CD4-positive, alpha-beta T cell (primary cell): ENCODE measurements around the gene KRTAP13-2. TPM values are rescaled to one million over a fixed set of nuclear protein-coding genes. Genes with fewer than 3 reads are reported as not detected.

Experiments
- ATAC-seq: fragments of 200-7000 bp; cut with Tn5 transposase; one replicate; pipeline ENCODE4 v1.10.0; 2022; ENCODE audit warnings: mild to moderate bottlenecking; ENCODE audit not compliant: poor library complexity
- CTCF ChIA-PET: fragments of 350-600 bp; sonication (Branson Sonifier 250); formaldehyde crosslinking; loops from one replicate; lab custom pipeline; 2021; ENCODE audit warnings: antibody characterized with exemption, inconsistent platforms; lab: Charles Lee
- POLR2A ChIA-PET: fragments of 350-600 bp; sonication (Branson Sonifier 250); formaldehyde crosslinking; loops from one replicate; lab custom pipeline; 2021; ENCODE audit warnings: antibody characterized with exemption, inconsistent platforms; lab: Charles Lee
- DNase-seq, 14 experiments: peaks; one replicate each; pipeline ENCODE4 v3.0.0-alpha.2; 2013 to 2020; ENCODE audit warnings: mixed read lengths in 2 of 14
- H3K27ac ChIP-seq, 2 donors: one replicate each; pipeline versions ENCODE4 v1.5.1 to v1.7.0; 2013; ENCODE audit warnings: low read length in 2 of 2, low read depth in 1 of 2, mild to moderate bottlenecking in 1 of 2
- H3K27me3 ChIP-seq, 2 experiments: 1 replicate in 1 of 2; 2 replicates in 1 of 2; pipeline versions ENCODE4 v1.6.1 to v1.7.0; 2013; ENCODE audit warnings: low read length in 2 of 2, control low read depth in 1 of 2, mild to moderate bottlenecking in 1 of 2, moderate library complexity in 1 of 2; ENCODE audit not compliant: insufficient read depth in 2 of 2, control insufficient read depth in 1 of 2
- H3K36me3 ChIP-seq: one replicate; pipeline ENCODE4 v1.6.1; 2013; ENCODE audit warnings: low read length, control low read depth; ENCODE audit not compliant: insufficient read depth
- H3K4me1 ChIP-seq: one replicate; pipeline ENCODE4 v1.6.1; 2013; ENCODE audit warnings: low read length, control low read depth; ENCODE audit not compliant: insufficient read depth
- H3K4me3 ChIP-seq: one replicate; pipeline ENCODE4 v1.5.1; 2013; ENCODE audit warnings: mild to moderate bottlenecking, low read length, moderate library complexity
- H3K9me3 ChIP-seq, 2 experiments: 1 replicate in 1 of 2; 2 replicates in 1 of 2; pipeline versions ENCODE4 v1.6.1 to v1.7.0; 2013; ENCODE audit warnings: low read length in 2 of 2, mild to moderate bottlenecking in 2 of 2, control low read depth in 1 of 2, moderate library complexity in 1 of 2; ENCODE audit not compliant: control insufficient read depth in 1 of 2, insufficient read depth in 1 of 2
- H3K27ac Mint-ChIP-seq: one replicate; pipeline ENCODE4 v1.8.0; 2020; ENCODE audit warnings: mixed read lengths
- H3K27me3 Mint-ChIP-seq: one replicate; pipeline ENCODE4 v1.8.0; 2021; ENCODE audit warnings: mixed read lengths
- H3K36me3 Mint-ChIP-seq: one replicate; pipeline ENCODE4 v1.8.0; 2021; ENCODE audit warnings: low read depth, mixed read lengths
- H3K4me1 Mint-ChIP-seq: one replicate; pipeline ENCODE4 v1.8.0; 2021; ENCODE audit warnings: low read depth, mixed read lengths
- H3K4me3 Mint-ChIP-seq: one replicate; pipeline ENCODE4 v1.8.0; 2020; ENCODE audit warnings: mild to moderate bottlenecking, mixed read lengths
- H3K9me3 Mint-ChIP-seq: one replicate; pipeline ENCODE4 v1.8.0; 2020; ENCODE audit warnings: mixed read lengths
- CTCF ChIP-seq: fragments of 200-600 bp; IDR thresholded peaks from one replicate; pipeline ENCODE4 v1.8.0; 2022; ENCODE audit warnings: antibody characterized with exemption, mild to moderate bottlenecking
- intact Hi-C, 2 experiments: fragments of 100-400 bp; cut with DNase I in 1 of 2; cut with micrococcal nuclease in 1 of 2; formaldehyde crosslinking; loops; one replicate each; pipeline versions ENCODE4 v1.15.1 to v1.9.0; 2023 to 2025; cut with DNase I, micrococcal nuclease
- total RNA-seq, 174 experiments: library from RNA in 2 of 174; stranded (reverse) in 2 of 174; gene quantifications; one replicate each; pipeline ENCODE4 v1.2.3 and lab custom pipeline; 2021 to 2026

Gene KRTAP13-2
- total RNA-seq, 2 experiments from 2014 or later = not detected

DNA sequence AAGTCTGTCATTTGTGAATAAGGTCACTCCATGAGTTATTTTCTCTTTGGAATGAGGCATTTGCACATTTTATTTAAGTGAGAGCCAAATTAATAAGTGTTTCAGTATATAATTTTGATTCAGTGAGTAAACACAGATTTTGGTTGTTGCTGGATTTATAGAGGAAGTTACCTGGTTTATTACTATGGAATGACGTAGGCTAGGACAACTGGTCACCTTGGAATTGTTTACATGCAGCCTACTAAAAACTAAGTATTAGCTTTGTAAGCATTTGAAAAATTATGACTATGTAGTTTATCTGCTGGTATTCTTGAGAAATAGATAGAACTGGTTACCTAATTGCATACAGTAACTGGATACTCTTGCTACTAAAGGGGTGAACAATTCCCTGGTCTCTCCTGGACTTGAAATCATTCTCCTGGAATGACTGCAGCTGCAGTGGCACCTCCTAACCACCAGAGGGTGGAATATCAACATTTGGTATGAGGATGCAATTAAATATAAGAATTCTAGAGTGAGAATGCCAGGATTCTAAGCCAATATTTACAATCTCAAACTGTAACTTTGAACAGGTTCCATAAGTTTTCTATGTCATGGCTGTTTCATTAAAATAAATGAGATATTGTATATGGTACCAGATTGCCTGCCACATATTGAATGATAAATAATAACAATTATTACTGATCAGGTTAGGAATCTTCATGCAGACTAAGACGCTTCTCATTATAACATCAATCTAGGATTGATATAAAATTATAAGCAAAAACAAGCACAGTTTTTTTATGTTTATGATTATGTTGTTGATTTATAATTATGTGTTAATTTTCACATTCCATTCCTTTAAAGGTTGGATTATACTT is 31.1 kb downstream of the KRTAP13-2 start:
- H3K27ac ChIP-seq = no peak overlapping the region
- DNase-seq (peak in 9 of 14 experiments; percentile 0 to 42 (median 18)), ATAC-seq (no peak)
- peaks cover 9% of the 10 kb centered on the region for H3K27me3 Mint-ChIP-seq
- H3K36me3 Mint-ChIP-seq = no peaks in the 10 kb centered on the region
- H3K9me3 Mint-ChIP-seq = no peaks in the 10 kb centered on the region
- no peak overlapping the region for H3K4me3 Mint-ChIP-seq
- no peaks in the 10 kb centered on the region for H3K36me3 ChIP-seq
- H3K27ac Mint-ChIP-seq = no peak overlapping the region
- no peaks in the 10 kb centered on the region for H3K27me3 ChIP-seq
- ChIA-PET CTCF (interaction anchor here (0.5 to 1.5 kb wide), 2 partner anchors 745 to 878 kb away, joined by 4 to 5 read pairs; no protein-coding TSS in a partner anchor), POLR2A (no interaction called here)
- intact Hi-C loops = loop anchor here (1.0 to 10.0 kb wide), 3 partner anchors 745 to 1264 kb away; no protein-coding TSS in a partner anchor
- H3K4me1 Mint-ChIP-seq = no peaks in the 10 kb centered on the region
- H3K4me1 ChIP-seq = no peaks in the 10 kb centered on the region
- H3K4me3 ChIP-seq = no peak overlapping the region
- TF ChIP-seq CTCF = peak; percentile 63
- H3K9me3 ChIP-seq = peaks cover 0 to 5% of the 10 kb centered on the region in 2 experiments

GRCh38 chr21:30338717-30339116 is 33.4 kb downstream of the KRTAP13-2 start:
- no peak overlapping the region for H3K27ac Mint-ChIP-seq
- no peaks in the 10 kb centered on the region for H3K36me3 ChIP-seq
- no peaks in the 10 kb centered on the region for H3K9me3 Mint-ChIP-seq
- intact Hi-C loops = no loop called here
- CTCF ChIA-PET = interaction anchor here (0.7 to 1.3 kb wide), 2 partner anchors 8 to 1214 kb away, joined by 3 read pairs; no protein-coding TSS in a partner anchor
- H3K27ac ChIP-seq = no peak overlapping the region
- no peaks in the 10 kb centered on the region for H3K4me1 Mint-ChIP-seq
- H3K36me3 Mint-ChIP-seq = no peaks in the 10 kb centered on the region
- no peak for ATAC-seq
- no peak overlapping the region for H3K4me3 ChIP-seq
- no peaks in the 10 kb centered on the region for H3K27me3 ChIP-seq
- POLR2A ChIA-PET = no interaction called here
- no peak for DNase-seq
- H3K4me1 ChIP-seq = no peaks in the 10 kb centered on the region
- H3K27me3 Mint-ChIP-seq = peaks cover 5% of the 10 kb centered on the region
- H3K4me3 Mint-ChIP-seq = no peak overlapping the region
- H3K9me3 ChIP-seq = no peaks in the 10 kb centered on the region
- TF ChIP-seq CTCF = no peak

- no peaks in the 10 kb centered on the region for H3K27me3 ChIP-seq
- no peak overlapping the region for H3K27ac ChIP-seq
- no peak overlapping the region for H3K27ac Mint-ChIP-seq
- no peaks in the 10 kb centered on the region for H3K9me3 ChIP-seq
- H3K4me3 ChIP-seq = no peak overlapping the region
- ATAC-seq = no peak
- no peak overlapping the region for H3K4me3 Mint-ChIP-seq
- POLR2A ChIA-PET = no interaction called here
- intact Hi-C loops = no loop called here
- no peak for TF ChIP-seq CTCF
- no peaks in the 10 kb centered on the region for H3K4me1 ChIP-seq
- no peaks in the 10 kb centered on the region for H3K36me3 Mint-ChIP-seq
- H3K9me3 Mint-ChIP-seq = no peaks in the 10 kb centered on the region
- peaks cover 5% of the 10 kb centered on the region for H3K27me3 Mint-ChIP-seq
- no peaks in the 10 kb centered on the region for H3K36me3 ChIP-seq
- DNase-seq = no peak
- no peaks in the 10 kb centered on the region for H3K4me1 Mint-ChIP-seq
- CTCF ChIA-PET = no interaction called here
Measured at GRCh38 chr21:30337772-30338171, 34.3 kb downstream of the KRTAP13-2 start.
